ENCODE measurements around the gene WDR82.

GRCh38 chr3:52228751-52229291 lies 49.6 kb downstream of the WDR82 start:
- TF ChIP-seq CTCF (IDR thresholded peaks at IDR 0.05) (no peak), POLR2A (IDR thresholded peaks at IDR 0.05) (no peak)

Data from Peyer's patch (tissue), 4 donors.